H1 (cell line): ENCODE measurements around the gene MAGI2. TPM values are rescaled to one million over a fixed set of nuclear protein-coding genes. Genes with fewer than 3 reads are reported as not detected.
A peak's percentile ranks its signal among the peaks of the same experiment; 100 is the strongest.

ENCODE experiments used
- CTCF ChIA-PET: fragments of 300-600 bp; sonication (Branson Sonifier 250); formaldehyde crosslinking; loops from one replicate; lab custom pipeline; 2021; ENCODE audit not compliant: partially characterized antibody; lab: Charles Lee
- POLR2A ChIA-PET: fragments of 300-600 bp; sonication (Branson Sonifier 250); formaldehyde crosslinking; loops from one replicate; lab custom pipeline; 2021; ENCODE audit warnings: inconsistent platforms; ENCODE audit not compliant: partially characterized antibody; lab: Charles Lee
- DNase-seq, 2 experiments: peaks; one replicate each; pipeline versions ENCODE4 v3.0.0 to v3.0.0-alpha.2; 2010 to 2022; ENCODE audit warnings: low spot score in 2 of 2, low read depth in 1 of 2, mixed read lengths in 1 of 2
- FAIRE-seq: peaks from 2 replicates; lab custom pipeline; 2011; peaks lifted over from hg19 to GRCh38; lab: Jason Lieb, UNC
- H2AFZ ChIP-seq: 2 replicates; pipeline ENCODE4 v1.8.1; 2012; ENCODE audit warnings: low read length, inconsistent platforms
- H2AK5ac ChIP-seq: 2 replicates; pipeline ENCODE4 v1.6.1; 2013; ENCODE audit warnings: low read depth, low read length
- H2BK120ac ChIP-seq: replicated peaks from 2 replicates; pipeline ENCODE3; 2013; ENCODE audit warnings: low read depth, low read length, inconsistent platforms
- H2BK12ac ChIP-seq: 2 replicates; pipeline ENCODE4 v1.6.1; 2013; ENCODE audit warnings: low read depth, low read length
- H2BK15ac ChIP-seq: 2 replicates; pipeline ENCODE4 v1.6.1; 2013; ENCODE audit warnings: low read length
- H2BK20ac ChIP-seq: 2 replicates; pipeline ENCODE4 v1.6.1; 2013; ENCODE audit warnings: low read length
- H2BK5ac ChIP-seq: 2 replicates; pipeline ENCODE4 v1.6.1; 2013; ENCODE audit warnings: low read depth, low read length
- H3K14ac ChIP-seq: 2 replicates; pipeline ENCODE4 v1.6.1; 2013; ENCODE audit warnings: inconsistent platforms; ENCODE audit not compliant: insufficient read length
- H3K18ac ChIP-seq: 2 replicates; pipeline ENCODE4 v1.6.1; 2013; ENCODE audit warnings: low read length; ENCODE audit errors: extremely low read depth
- H3K23ac ChIP-seq: 2 replicates; pipeline ENCODE4 v1.6.1; 2013; ENCODE audit warnings: inconsistent platforms; ENCODE audit not compliant: insufficient read length
- H3K23me2 ChIP-seq: 2 replicates; pipeline ENCODE4 v1.6.1; 2013; ENCODE audit warnings: low read depth, low read length
- H3K27ac ChIP-seq: 2 replicates; pipeline ENCODE4 v1.6.1; 2011; ENCODE audit warnings: low read depth, low read length, inconsistent platforms
- H3K27me3 ChIP-seq, 4 experiments: replicated peaks in 1 of 4; 1 replicate in 1 of 4; 2 replicates in 3 of 4; pipeline versions ENCODE4 v1.6.1 to v1.8.1; 2011 to 2013; ENCODE audit warnings: low read length in 3 of 4, mild to moderate bottlenecking in 3 of 4, inconsistent platforms in 2 of 4, mixed read lengths in 2 of 4, moderate library complexity in 1 of 4; ENCODE audit not compliant: control insufficient read depth in 3 of 4, insufficient read depth in 3 of 4; ENCODE audit errors: extremely low read depth in 1 of 4
- H3K36me3 ChIP-seq, 4 experiments: 2 replicates each; pipeline versions ENCODE4 v1.6.1 to v1.8.1; 2011 to 2013; ENCODE audit warnings: mild to moderate bottlenecking in 4 of 4, low read length in 3 of 4, moderate library complexity in 2 of 4, control low read depth in 1 of 4, inconsistent platforms in 1 of 4; ENCODE audit not compliant: insufficient read depth in 4 of 4, control insufficient read depth in 2 of 4
- H3K4ac ChIP-seq: replicated peaks from 2 replicates; pipeline ENCODE3; 2013; ENCODE audit warnings: low read length, low read depth, mixed read lengths, inconsistent platforms; ENCODE audit not compliant: insufficient read length
- H3K4me1 ChIP-seq, 4 experiments: replicated peaks in 1 of 4; 1 replicate in 1 of 4; 2 replicates in 3 of 4; pipeline versions ENCODE4 v1.6.1 to v1.8.1; 2011 to 2013; ENCODE audit warnings: low read length in 3 of 4, inconsistent platforms in 2 of 4, mixed read lengths in 1 of 4; ENCODE audit not compliant: insufficient read depth in 4 of 4, control insufficient read depth in 3 of 4
- H3K4me2 ChIP-seq, 2 experiments: 2 replicates each; pipeline versions ENCODE4 v1.6.1 to v1.8.1; 2011 to 2013; ENCODE audit warnings: low read depth in 2 of 2, low read length in 2 of 2, control low read depth in 1 of 2, inconsistent platforms in 1 of 2, mild to moderate bottlenecking in 1 of 2; ENCODE audit not compliant: insufficient read depth in 1 of 2
- H3K4me3 ChIP-seq, 4 experiments: fragments of 200-600, 300-600 bp in 1 of 4; sonication (generic), shearing (Covaris generic), sonication (Bioruptor Twin) in 1 of 4; 2 replicates each; pipeline versions ENCODE4 v1.5.1 to v1.8.1; 2011 to 2016; ENCODE audit warnings: low read length in 4 of 4, low read depth in 3 of 4, control low read depth in 2 of 4, inconsistent platforms in 2 of 4, mild to moderate bottlenecking in 2 of 4, mixed read lengths in 1 of 4, moderate library complexity in 1 of 4; ENCODE audit not compliant: insufficient read depth in 2 of 4; ENCODE audit errors: extremely low read depth in 1 of 4
- H3K56ac ChIP-seq: replicated peaks from 2 replicates; pipeline ENCODE3; 2013; ENCODE audit warnings: low read depth, mild to moderate bottlenecking, mixed read lengths, low read length, inconsistent platforms; ENCODE audit not compliant: insufficient read length
- H3K79me1 ChIP-seq: 2 replicates; pipeline ENCODE4 v1.6.1; 2013; ENCODE audit warnings: low read depth, low read length, control low read depth
- H3K79me2 ChIP-seq, 2 experiments: 2 replicates each; pipeline versions ENCODE4 v1.6.1 to v1.8.1; 2012 to 2013; ENCODE audit warnings: low read length in 2 of 2, mild to moderate bottlenecking in 2 of 2, inconsistent platforms in 1 of 2; ENCODE audit not compliant: insufficient read depth in 2 of 2, control insufficient read depth in 1 of 2
- H3K9ac ChIP-seq, 4 experiments: replicated peaks in 1 of 4; 1 replicate in 1 of 4; 2 replicates in 3 of 4; pipeline versions ENCODE4 v1.6.1 to v1.8.1; 2011 to 2013; ENCODE audit warnings: low read depth in 3 of 4, low read length in 3 of 4, control low read depth in 2 of 4, mild to moderate bottlenecking in 2 of 4, moderate library complexity in 2 of 4, inconsistent platforms in 1 of 4; ENCODE audit errors: extremely low read depth in 1 of 4
- H3K9me3 ChIP-seq, 2 experiments: 2 replicates each; pipeline versions ENCODE4 v1.6.1 to v1.8.1; 2012 to 2013; ENCODE audit warnings: mild to moderate bottlenecking in 2 of 2, moderate library complexity in 2 of 2, control low read depth in 1 of 2, inconsistent platforms in 1 of 2, low read depth in 1 of 2, low read length in 1 of 2, mixed read lengths in 1 of 2; ENCODE audit not compliant: insufficient read depth in 2 of 2
- H4K20me1 ChIP-seq, 2 experiments: replicated peaks in 1 of 2; 2 replicates each; pipeline versions ENCODE3 to v1.8.1; 2011 to 2013; ENCODE audit warnings: inconsistent platforms in 2 of 2, low read length in 2 of 2, mild to moderate bottlenecking in 1 of 2; ENCODE audit not compliant: insufficient read depth in 2 of 2, control insufficient read depth in 1 of 2
- H4K5ac ChIP-seq: 2 replicates; pipeline ENCODE4 v1.6.1; 2013; ENCODE audit warnings: low read length, low read depth, mixed read lengths, inconsistent platforms; ENCODE audit not compliant: insufficient read length
- H4K8ac ChIP-seq: 2 replicates; pipeline ENCODE4 v1.8.0; 2013; ENCODE audit warnings: mild to moderate bottlenecking, moderate library complexity, low read length, inconsistent platforms; ENCODE audit not compliant: insufficient read depth; ENCODE audit errors: extremely low read depth
- H4K91ac ChIP-seq: replicated peaks from 2 replicates; pipeline ENCODE3; 2013; ENCODE audit warnings: low read length, mixed read lengths, inconsistent platforms; ENCODE audit not compliant: insufficient read length
- CEBPB ChIP-seq: IDR thresholded peaks from 2 replicates; pipeline ENCODE4 v1.6.1; 2012; ENCODE audit warnings: low read depth, low read length
- CREB1 ChIP-seq: IDR thresholded peaks from 2 replicates; pipeline ENCODE4 v1.6.1; 2012; ENCODE audit warnings: inconsistent platforms
- EGR1 ChIP-seq: IDR thresholded peaks from 2 replicates; pipeline ENCODE4 v1.6.1; 2011; ENCODE audit warnings: low read depth, low read length, borderline replicate concordance
- JUN ChIP-seq: IDR thresholded peaks from 2 replicates; pipeline ENCODE4 v1.6.1; 2011; ENCODE audit warnings: low read depth, mild to moderate bottlenecking, improper control_type of control experiment, low read length
- RXRA ChIP-seq: IDR thresholded peaks from 2 replicates; pipeline ENCODE4 v1.6.1; 2011; ENCODE audit warnings: low read depth, mild to moderate bottlenecking, low read length, moderate library complexity; ENCODE audit not compliant: insufficient read depth
- WGBS, 2 experiments: shearing (Covaris generic) in 1 of 2; methylation state at CpG; one replicate each; pipeline versions ENCODE4 v1.1.6 to v1.1.7; 2013 to 2015; ENCODE audit warnings: low lambda C conversion rate in 2 of 2, mixed read lengths in 2 of 2, inconsistent platforms in 1 of 2, low coverage in 1 of 2, missing lambda C conversion rate in 1 of 2; ENCODE audit not compliant: insufficient replicate concordance in 2 of 2, insufficient coverage in 1 of 2, insufficient read length in 1 of 2; ENCODE audit errors: extremely low coverage in 1 of 2, missing lambda C conversion rate in 1 of 2; 5-methylcytosine and 5-hydroxymethylcytosine counted together
- polyA plus RNA-seq, 7 experiments: library from polyadenylated mRNA; depleted of rRNA in 3 of 7; stranded (reverse) in 5 of 7; unstranded in 2 of 7; fragments of >200 nt in 5 of 7; fragments of 200-250 nt in 2 of 7; gene quantifications; 1 replicate in 5 of 7; 2 replicates in 1 of 7; 4 replicates in 1 of 7; pipeline versions ENCODE4 v1.2.1 to v1.2.3, GENCODE V29; 2011 to 2013; ENCODE audit warnings: missing spikeins in 2 of 7, mixed read lengths in 2 of 7
- total RNA-seq: library from RNA; stranded (reverse); fragmentation: NEBNext Ultra II Directional; extraction: Animal tissue kit (Norgen Biotek cat#: 25700); gene quantifications from 2 replicates; pipeline ENCODE4 v1.2.1, GENCODE V29; 2021

MAGI2 gene
- total and polyA plus RNA-seq, 2 of the 8 experiments (the other 6 are each of a cell fraction or from before 2014, with no cell fraction given), result 6.0 to 27.3 TPM

- Histone ChIP-seq H3K27ac (no peak overlapping the region), H4K5ac (no peak overlapping the region), H2BK15ac (no peak overlapping the region), H3K14ac (no peak overlapping the region), H2BK20ac (no peak overlapping the region), H3K79me1 (no peaks in the 10 kb centered on the region), H3K36me3 (no peaks in the 10 kb centered on the region), H3K9me3 (no peaks in the 10 kb centered on the region), H3K18ac (no peak overlapping the region), H4K20me1 (no peaks in the 10 kb centered on the region), H3K79me2 (no peaks in the 10 kb centered on the region), H3K4me1 (peaks cover 0 to 8% (median 3%) of the 10 kb centered on the region in 4 experiments; a peak in 5 of 7 replicates), H2AFZ (peak overlapping the region; percentile 91), H3K56ac (no peak overlapping the region), H3K9ac (no peak overlapping the region), H4K8ac (no peak overlapping the region), H3K4me2 (no peak overlapping the region; a peak in 1 of 4 replicates), H3K4me3 (no peak overlapping the region), H2AK5ac (no peak overlapping the region), H2BK5ac (no peak overlapping the region), H3K23me2 (no peaks in the 10 kb centered on the region), H3K4ac (no peak overlapping the region), H3K27me3 (no peaks in the 10 kb centered on the region), H2BK120ac (no peak overlapping the region), H3K23ac (no peak overlapping the region), H2BK12ac (no peak overlapping the region), H4K91ac (no peak overlapping the region)
- POLR2A ChIA-PET, result no interaction called here
- 72% methylated on average over 11 of the region's 11 CpGs; no CpG with 5 or more reads in 1 of the 2 experiments for WGBS, 2 experiments
- CTCF ChIA-PET, result interaction anchor here (1.3 kb wide), 1 partner anchor 10 kb away, joined by 6 read pairs; no protein-coding TSS in a partner anchor
- FAIRE-seq (peak; percentile 39), DNase-seq (no peak)
- TF ChIP-seq RXRA (no peak), EGR1 (no peak), CEBPB (no peak), JUN (no peak), CREB1 (no peak)
Observed at GRCh38 chr7:78968951-78969350, 484.5 kb downstream of the MAGI2 start.
